HepG2 (cell line): ENCODE data around the gene METRN. TPM values are rescaled to one million over a fixed set of nuclear protein-coding genes. Genes with fewer than 3 reads are reported as not detected.

Source experiments
- ARNTL ChIP-seq: sonication (generic); formaldehyde crosslinking; IDR thresholded peaks from 2 replicates; pipeline ENCODE4 v1.4.0; 2020; ENCODE audit warnings: mild to moderate bottlenecking, missing genetic modification reagents
- CREB1 ChIP-seq, 2 experiments: fragments of 450-650 bp in 1 of 2; IDR thresholded peaks; 2 replicates each; pipeline ENCODE4 v1.6.1; 2016 to 2017; ENCODE audit warnings: control low read depth in 1 of 2, mild to moderate bottlenecking in 1 of 2, missing compliant biosample characterization in 1 of 2, missing genetic modification characterization in 1 of 2
- FOXA3 ChIP-seq: IDR thresholded peaks from 2 replicates; pipeline ENCODE4 v1.6.1; 2016; ENCODE audit warnings: missing genetic modification reagents, missing compliant biosample characterization
- HNF4G ChIP-seq, 2 experiments: sonication (generic) in 1 of 2; formaldehyde crosslinking in 1 of 2; IDR thresholded peaks; 2 replicates each; pipeline versions ENCODE4 v1.4.0 to v1.6.1; 2011 to 2020; ENCODE audit warnings: borderline replicate concordance in 2 of 2, low read depth in 2 of 2, mild to moderate bottlenecking in 2 of 2, low read length in 1 of 2, missing genetic modification reagents in 1 of 2, moderate library complexity in 1 of 2
- JUND ChIP-seq: sonication (generic); formaldehyde crosslinking; IDR thresholded peaks from 2 replicates; pipeline ENCODE4 v1.8.0; 2022; ENCODE audit warnings: mild to moderate bottlenecking, missing genetic modification reagents
- KMT2A ChIP-seq: sonication (generic); formaldehyde crosslinking; IDR thresholded peaks from 2 replicates; pipeline ENCODE4 v1.4.0; 2020; ENCODE audit warnings: missing genetic modification reagents
- REXO4 ChIP-seq: sonication (generic); formaldehyde crosslinking; IDR thresholded peaks from 2 replicates; pipeline ENCODE4 v1.8.0; 2022; ENCODE audit warnings: missing genetic modification reagents, mild to moderate bottlenecking, borderline replicate concordance
- RXRA ChIP-seq: sonication (generic); formaldehyde crosslinking; IDR thresholded peaks from 2 replicates; pipeline ENCODE4 v1.5.1; 2020; ENCODE audit warnings: missing genetic modification reagents
- U2AF1 ChIP-seq: fragments of 200-400 bp; formaldehyde crosslinking; optimal IDR thresholded peaks from 2 replicates; pipeline ENCODE3; 2017; ENCODE audit warnings: mild to moderate bottlenecking, low read depth, low read length
- ZBTB7B ChIP-seq: sonication (generic); formaldehyde crosslinking; IDR thresholded peaks from 2 replicates; pipeline ENCODE4 v1.4.0; 2020; ENCODE audit warnings: missing genetic modification reagents
- ZNF652 ChIP-seq: IDR thresholded peaks from 2 replicates; pipeline ENCODE4 v1.6.1; 2016; ENCODE audit warnings: low read depth, borderline replicate concordance
- ZNF790 ChIP-seq: sonication (generic); formaldehyde crosslinking; IDR thresholded peaks from 2 replicates; pipeline ENCODE4 v1.8.0; 2022; ENCODE audit warnings: missing genetic modification reagents, mild to moderate bottlenecking, borderline replicate concordance
- ZNF841 ChIP-seq: sonication (generic); formaldehyde crosslinking; IDR thresholded peaks from 2 replicates; pipeline ENCODE4 v1.8.1; 2023; ENCODE audit warnings: missing genetic modification reagents, borderline replicate concordance
- ZSCAN22 ChIP-seq: sonication (generic); formaldehyde crosslinking; IDR thresholded peaks from 2 replicates; pipeline ENCODE4 v1.4.0; 2020; ENCODE audit warnings: mild to moderate bottlenecking, missing genetic modification reagents
- polyA plus RNA-seq, 8 experiments: library from polyadenylated mRNA; depleted of rRNA in 3 of 8; stranded (reverse) in 7 of 8; unstranded in 1 of 8; fragments of >200 nt; fragmentation: Illumina TruSeq in 4 of 8; extraction: Trizol in 4 of 8; gene quantifications; 2 replicates each; pipeline versions ENCODE4 v1.2.1 to v1.2.3, GENCODE V29; 2011 to 2016; ENCODE audit warnings: low read depth in 4 of 8, missing spikeins in 1 of 8, mixed read lengths in 1 of 8; ENCODE audit not compliant: insufficient read depth in 1 of 8
- total RNA-seq, 5 experiments: library from RNA; depleted of rRNA; stranded (reverse); fragments of >200 nt; fragmentation: Illumina TruSeq; extraction: Trizol; gene quantifications; 2 replicates each; pipeline ENCODE4 v1.2.3, GENCODE V29; 2016; ENCODE audit warnings: low read depth in 1 of 5
- TF ChIP-seq, protein P1 (sequence below): IDR thresholded peaks from 2 replicates; pipeline ENCODE4 v1.6.1; 2016; ENCODE audit warnings: mild to moderate bottlenecking, missing biosample characterization, missing genetic modification reagents
- TF ChIP-seq, protein P2 (sequence below): sonication (generic); formaldehyde crosslinking; IDR thresholded peaks from 2 replicates; pipeline ENCODE4 v1.5.1; 2020; ENCODE audit warnings: missing genetic modification reagents, mild to moderate bottlenecking, borderline replicate concordance
- TF ChIP-seq, protein P3 (sequence below): sonication (generic); formaldehyde crosslinking; conservative IDR thresholded peaks from 2 replicates; pipeline ENCODE4 v1.4.0; 2020; ENCODE audit warnings: missing genetic modification reagents
- TF ChIP-seq, protein P4 (sequence below): IDR thresholded peaks from 2 replicates; pipeline ENCODE4 v1.6.1; 2016
- TF ChIP-seq, protein P5 (sequence below): sonication (generic); formaldehyde crosslinking; IDR thresholded peaks from 2 replicates; pipeline ENCODE4 v1.4.0; 2020; ENCODE audit warnings: missing genetic modification reagents

The METRN gene
- total and polyA plus RNA-seq, 2 of the 13 experiments (the other 11 are each of a cell fraction or from before 2014, with no cell fraction given) = 25.5 to 46.1 TPM

DNA sequence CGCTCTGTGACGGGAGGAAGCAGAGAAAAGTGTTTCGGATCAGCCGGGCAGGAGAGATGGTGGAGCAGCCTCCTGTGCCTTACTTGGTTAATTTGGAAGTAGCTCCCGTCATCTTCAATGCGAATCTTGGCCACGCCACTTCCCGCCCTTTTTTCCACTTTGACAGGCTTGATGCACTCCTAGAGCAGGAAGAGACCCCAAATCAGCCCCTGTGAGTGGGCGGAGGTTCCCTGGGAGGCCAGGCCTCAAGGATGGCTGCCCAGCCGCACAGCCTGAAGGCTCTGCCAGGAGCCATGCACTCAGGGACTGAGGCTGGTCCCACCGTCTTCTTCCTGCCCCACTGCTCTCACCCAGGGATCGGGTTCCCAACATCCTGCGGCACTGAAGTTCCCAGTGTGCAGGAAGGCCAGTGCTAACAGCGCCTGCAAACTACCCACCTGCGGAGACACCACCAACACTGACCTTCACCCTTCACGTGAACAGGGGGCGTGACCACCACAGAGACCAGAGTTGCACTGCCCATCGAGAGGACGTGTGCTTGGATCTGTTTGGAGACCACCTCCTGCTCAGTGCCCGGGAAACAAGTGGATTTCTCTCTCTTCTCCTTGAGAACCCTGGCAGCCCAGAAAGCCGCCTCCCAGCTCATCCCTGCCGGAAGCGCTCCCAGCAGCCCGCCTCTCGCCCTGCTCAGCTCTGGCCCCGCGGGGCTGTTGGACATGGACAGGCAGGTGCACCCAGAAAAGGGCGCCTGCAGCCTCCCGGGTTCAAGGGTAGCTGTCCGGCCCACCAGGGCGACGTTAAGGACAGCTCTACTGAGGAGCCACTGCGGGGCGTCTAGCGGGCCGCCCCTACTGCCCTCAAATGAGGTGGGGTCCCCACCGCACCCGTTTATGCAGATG lies 24.9 kb downstream of the METRN start (continued):
- TF ChIP-seq, protein P1, sequence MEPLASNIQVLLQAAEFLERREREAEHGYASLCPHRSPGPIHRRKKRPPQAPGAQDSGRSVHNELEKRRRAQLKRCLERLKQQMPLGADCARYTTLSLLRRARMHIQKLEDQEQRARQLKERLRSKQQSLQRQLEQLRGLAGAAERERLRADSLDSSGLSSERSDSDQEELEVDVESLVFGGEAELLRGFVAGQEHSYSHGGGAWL = 0 out of 2 replicates have a peak, but pooled peaks have one; percentile 23
- peak; percentile 81 for TF ChIP-seq ARNTL (CRISPR knock-in tag)
- no peak for TF ChIP-seq U2AF1
- no peak for TF ChIP-seq REXO4 (CRISPR knock-in tag)
- TF ChIP-seq, protein P2, sequence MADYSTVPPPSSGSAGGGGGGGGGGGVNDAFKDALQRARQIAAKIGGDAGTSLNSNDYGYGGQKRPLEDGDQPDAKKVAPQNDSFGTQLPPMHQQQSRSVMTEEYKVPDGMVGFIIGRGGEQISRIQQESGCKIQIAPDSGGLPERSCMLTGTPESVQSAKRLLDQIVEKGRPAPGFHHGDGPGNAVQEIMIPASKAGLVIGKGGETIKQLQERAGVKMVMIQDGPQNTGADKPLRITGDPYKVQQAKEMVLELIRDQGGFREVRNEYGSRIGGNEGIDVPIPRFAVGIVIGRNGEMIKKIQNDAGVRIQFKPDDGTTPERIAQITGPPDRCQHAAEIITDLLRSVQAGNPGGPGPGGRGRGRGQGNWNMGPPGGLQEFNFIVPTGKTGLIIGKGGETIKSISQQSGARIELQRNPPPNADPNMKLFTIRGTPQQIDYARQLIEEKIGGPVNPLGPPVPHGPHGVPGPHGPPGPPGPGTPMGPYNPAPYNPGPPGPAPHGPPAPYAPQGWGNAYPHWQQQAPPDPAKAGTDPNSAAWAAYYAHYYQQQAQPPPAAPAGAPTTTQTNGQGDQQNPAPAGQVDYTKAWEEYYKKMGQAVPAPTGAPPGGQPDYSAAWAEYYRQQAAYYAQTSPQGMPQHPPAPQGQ = no peak
- TF ChIP-seq, protein P3, sequence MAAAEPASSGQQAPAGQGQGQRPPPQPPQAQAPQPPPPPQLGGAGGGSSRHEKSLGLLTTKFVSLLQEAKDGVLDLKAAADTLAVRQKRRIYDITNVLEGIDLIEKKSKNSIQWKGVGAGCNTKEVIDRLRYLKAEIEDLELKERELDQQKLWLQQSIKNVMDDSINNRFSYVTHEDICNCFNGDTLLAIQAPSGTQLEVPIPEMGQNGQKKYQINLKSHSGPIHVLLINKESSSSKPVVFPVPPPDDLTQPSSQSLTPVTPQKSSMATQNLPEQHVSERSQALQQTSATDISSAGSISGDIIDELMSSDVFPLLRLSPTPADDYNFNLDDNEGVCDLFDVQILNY (CRISPR knock-in tag) = no peak
- no peak for TF ChIP-seq KMT2A
- TF ChIP-seq ZNF790 (CRISPR knock-in tag) = no peak
- TF ChIP-seq HNF4G (IDR thresholded peaks at IDR 0.05; ENCODE audit: borderline replicate concordance, low read depth, low read length) = 0 out of 2 replicates have a peak, but pooled peaks have one; percentile 11
- peak; percentile 40; the same call in 1 of the 2 replicates for TF ChIP-seq HNF4G (CRISPR knock-in tag; IDR thresholded peaks at IDR 0.05; ENCODE audit: borderline replicate concordance, low read depth)
- TF ChIP-seq, protein P4, sequence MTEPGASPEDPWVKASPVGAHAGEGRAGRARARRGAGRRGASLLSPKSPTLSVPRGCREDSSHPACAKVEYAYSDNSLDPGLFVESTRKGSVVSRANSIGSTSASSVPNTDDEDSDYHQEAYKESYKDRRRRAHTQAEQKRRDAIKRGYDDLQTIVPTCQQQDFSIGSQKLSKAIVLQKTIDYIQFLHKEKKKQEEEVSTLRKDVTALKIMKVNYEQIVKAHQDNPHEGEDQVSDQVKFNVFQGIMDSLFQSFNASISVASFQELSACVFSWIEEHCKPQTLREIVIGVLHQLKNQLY = peak; percentile 96
- TF ChIP-seq ZBTB7B (CRISPR knock-in tag) = peak; percentile 30; the same call in 1 of the 2 replicates
- TF ChIP-seq JUND (CRISPR knock-in tag) = no peak
- no peak for TF ChIP-seq CREB1 (IDR thresholded peaks at IDR 0.05)
- no peak for TF ChIP-seq CREB1 (CRISPR knock-in tag; IDR thresholded peaks at IDR 0.05)
- no peak; the same call in 1 of the 2 replicates for TF ChIP-seq ZNF841 (CRISPR knock-in tag)
- TF ChIP-seq ZNF652 (CRISPR knock-in tag) = no peak
- TF ChIP-seq RXRA (CRISPR knock-in tag) = no peak
- no peak for TF ChIP-seq ZSCAN22
- TF ChIP-seq, protein P5, sequence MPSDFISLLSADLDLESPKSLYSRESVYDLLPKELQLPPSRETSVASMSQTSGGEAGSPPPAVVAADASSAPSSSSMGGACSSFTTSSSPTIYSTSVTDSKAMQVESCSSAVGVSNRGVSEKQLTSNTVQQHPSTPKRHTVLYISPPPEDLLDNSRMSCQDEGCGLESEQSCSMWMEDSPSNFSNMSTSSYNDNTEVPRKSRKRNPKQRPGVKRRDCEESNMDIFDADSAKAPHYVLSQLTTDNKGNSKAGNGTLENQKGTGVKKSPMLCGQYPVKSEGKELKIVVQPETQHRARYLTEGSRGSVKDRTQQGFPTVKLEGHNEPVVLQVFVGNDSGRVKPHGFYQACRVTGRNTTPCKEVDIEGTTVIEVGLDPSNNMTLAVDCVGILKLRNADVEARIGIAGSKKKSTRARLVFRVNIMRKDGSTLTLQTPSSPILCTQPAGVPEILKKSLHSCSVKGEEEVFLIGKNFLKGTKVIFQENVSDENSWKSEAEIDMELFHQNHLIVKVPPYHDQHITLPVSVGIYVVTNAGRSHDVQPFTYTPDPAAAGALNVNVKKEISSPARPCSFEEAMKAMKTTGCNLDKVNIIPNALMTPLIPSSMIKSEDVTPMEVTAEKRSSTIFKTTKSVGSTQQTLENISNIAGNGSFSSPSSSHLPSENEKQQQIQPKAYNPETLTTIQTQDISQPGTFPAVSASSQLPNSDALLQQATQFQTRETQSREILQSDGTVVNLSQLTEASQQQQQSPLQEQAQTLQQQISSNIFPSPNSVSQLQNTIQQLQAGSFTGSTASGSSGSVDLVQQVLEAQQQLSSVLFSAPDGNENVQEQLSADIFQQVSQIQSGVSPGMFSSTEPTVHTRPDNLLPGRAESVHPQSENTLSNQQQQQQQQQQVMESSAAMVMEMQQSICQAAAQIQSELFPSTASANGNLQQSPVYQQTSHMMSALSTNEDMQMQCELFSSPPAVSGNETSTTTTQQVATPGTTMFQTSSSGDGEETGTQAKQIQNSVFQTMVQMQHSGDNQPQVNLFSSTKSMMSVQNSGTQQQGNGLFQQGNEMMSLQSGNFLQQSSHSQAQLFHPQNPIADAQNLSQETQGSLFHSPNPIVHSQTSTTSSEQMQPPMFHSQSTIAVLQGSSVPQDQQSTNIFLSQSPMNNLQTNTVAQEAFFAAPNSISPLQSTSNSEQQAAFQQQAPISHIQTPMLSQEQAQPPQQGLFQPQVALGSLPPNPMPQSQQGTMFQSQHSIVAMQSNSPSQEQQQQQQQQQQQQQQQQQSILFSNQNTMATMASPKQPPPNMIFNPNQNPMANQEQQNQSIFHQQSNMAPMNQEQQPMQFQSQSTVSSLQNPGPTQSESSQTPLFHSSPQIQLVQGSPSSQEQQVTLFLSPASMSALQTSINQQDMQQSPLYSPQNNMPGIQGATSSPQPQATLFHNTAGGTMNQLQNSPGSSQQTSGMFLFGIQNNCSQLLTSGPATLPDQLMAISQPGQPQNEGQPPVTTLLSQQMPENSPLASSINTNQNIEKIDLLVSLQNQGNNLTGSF (CRISPR knock-in tag) = no peak
- TF ChIP-seq FOXA3 = no peak; the same call in 1 of the 2 replicates
